ELR (cell line): ENCODE results near the gene DDX23.
A peak's percentile ranks its signal among the peaks of the same experiment; 100 is the strongest.

Experiments
- DNase-seq: peaks from one replicate; pipeline ENCODE4 v3.0.0-alpha.2; 2015; ENCODE audit warnings: low read depth

The DDX23 gene

DNA sequence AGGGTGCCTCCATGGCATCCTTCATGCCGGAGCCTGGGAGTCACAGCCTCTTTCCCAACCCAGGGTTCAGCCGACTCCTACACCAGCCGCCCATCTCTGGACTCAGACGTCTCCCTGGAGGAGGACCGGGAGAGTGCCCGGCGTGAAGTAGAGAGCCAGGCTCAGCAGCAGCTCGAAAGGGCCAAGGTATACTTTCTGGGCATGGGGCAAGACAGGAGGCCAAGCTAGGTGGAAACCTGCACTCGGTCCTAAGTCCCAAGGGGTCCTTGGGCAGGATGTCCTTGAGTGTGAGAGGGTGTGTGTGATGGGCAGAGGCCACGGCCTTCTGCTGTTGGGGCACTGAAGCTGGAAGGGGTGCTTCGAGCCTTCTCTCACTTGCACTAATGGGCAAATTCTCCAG, 28.7 kb downstream of the DDX23 start:
- DNase-seq, result no peak

GRCh38 chr12:48822711-48823110, 29.3 kb downstream of the DDX23 start:
- DNase-seq, result no peak

- DNase-seq, result no peak
Observed at GRCh38 chr12:48822139-48822538, 29.8 kb downstream of the DDX23 start.

DNA sequence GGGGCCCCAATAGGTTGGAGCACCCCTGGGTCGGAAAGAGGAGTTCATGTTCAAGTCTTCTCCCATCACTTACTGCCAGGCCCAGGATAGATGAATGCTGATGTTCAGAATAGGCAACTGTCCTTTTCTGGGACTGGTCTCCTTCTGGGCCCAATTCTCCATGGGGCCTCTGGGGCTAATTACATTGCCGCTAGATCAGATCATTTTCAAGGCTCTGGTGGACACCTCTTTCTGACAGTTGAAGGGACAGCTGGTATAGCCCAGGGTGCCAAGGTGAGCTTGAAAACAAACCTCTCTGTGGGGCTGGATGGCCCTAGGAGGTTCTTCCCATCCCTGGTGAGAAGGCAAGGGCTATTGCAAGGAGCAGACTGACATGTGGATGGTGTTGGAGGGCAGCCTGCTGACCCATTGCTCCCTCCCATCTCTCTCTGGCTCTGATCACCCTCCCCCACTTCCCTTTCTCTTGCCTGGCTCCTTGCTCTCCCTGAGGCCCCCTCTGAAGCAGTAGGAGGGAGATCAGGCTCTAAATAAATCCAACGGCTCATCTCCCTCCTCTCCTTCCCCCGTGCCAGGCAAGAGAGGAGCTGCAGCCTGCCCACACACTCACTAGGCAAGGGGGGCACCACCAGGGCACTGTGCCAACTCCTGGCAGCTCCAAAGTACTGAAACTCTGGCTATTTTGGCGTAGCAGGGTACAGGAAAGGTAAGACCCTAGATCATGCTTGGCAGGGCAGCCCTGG, 31.8 kb downstream of the DDX23 start:
- no peak for DNase-seq

DNA sequence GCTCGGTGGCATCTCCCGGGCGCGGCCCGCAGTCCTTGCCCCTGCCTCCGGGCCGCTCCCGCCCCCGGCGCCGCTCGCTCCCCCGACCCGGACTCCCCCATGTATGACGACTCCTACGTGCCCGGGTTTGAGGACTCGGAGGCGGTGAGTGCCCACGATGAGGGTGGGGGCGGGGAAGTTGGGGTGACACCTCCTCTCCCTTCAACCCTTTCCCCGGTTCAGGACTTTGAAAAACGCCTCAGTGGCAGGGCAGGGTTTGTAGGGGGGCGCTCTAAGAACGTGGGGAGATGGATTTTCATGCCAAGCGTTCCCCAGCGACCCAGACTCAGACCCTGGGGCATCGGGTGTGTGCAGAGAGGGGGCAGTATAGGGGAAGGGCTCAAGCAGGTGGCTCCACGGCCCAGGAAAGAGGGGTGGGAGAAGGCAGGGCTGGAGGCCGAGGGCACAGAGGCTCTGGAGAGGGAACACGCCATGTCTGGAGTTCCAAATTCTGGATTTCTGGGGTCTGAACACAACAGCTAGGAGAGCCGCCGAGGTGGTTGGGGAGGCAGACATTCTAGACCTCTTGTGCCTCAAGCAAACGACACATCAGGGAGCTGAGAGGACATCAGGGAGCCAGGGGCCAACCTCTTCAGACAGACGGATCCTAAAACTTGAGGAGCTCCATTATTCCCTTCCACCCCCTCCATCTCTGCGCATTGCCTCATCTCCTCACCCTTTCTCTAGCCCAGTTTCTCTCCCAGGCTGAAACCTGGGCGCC, 33.0 kb downstream of the DDX23 start:
- no peak for DNase-seq

- DNase-seq, result peak; percentile 64
Observed at GRCh38 chr12:48817873-48818830, 33.8 kb downstream of the DDX23 start, which contains the start of gene CACNB3. CACNB3 (plus strand) TSS chr12:48818496; CDS start chr12:48818930, 434 bp downstream.

- no peak for DNase-seq
Observed at GRCh38 chr12:48816143-48816854, 35.7 kb downstream of the DDX23 start.

GRCh38 chr12:48815126-48816110, 36.5 kb downstream of the DDX23 start:
- DNase-seq, result peak; percentile 85

DNA sequence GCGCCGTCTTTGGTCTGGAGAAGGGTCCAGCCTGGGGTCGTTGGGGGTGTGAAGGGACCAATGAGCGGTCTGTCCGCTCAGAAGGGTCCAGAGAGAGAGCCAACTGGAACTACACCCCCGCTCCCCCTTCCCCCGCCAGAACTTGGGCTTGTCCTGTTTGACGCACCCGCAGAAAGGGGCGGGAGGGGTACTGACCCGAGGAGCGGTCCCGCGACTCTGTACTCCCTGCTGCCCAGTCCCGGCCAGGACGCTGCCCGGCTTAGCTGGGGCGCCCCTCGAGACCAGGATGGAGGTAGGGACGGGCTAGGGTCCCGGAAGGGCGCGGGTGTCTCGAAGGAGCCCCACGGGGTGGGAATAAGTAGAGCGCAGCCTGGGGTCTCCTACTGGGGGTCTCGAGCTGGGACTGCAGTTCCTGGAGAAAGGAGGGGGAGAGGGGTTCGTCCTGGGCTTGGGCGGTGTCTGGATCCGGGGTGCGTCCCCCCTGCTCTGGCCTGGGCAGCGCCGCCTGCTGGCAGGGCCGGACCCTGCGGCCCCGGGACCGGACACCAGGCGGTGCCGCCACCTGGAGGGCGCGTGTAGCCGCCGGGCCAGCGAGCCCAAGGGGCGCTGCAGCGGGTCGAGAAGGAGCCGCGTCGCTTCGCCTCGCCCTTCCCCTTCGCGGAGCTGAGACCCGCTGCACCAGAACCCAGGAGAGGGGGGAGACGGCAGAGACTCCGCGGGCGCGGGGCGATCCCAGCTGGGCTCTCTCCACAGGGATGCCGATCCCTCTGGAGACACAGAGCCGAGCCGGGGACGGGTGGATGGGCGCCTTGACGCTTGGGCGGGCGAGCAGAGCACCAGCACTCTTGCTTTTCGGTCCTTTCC, 37.5 kb downstream of the DDX23 start:
- DNase-seq, result peak; percentile 84

DNA sequence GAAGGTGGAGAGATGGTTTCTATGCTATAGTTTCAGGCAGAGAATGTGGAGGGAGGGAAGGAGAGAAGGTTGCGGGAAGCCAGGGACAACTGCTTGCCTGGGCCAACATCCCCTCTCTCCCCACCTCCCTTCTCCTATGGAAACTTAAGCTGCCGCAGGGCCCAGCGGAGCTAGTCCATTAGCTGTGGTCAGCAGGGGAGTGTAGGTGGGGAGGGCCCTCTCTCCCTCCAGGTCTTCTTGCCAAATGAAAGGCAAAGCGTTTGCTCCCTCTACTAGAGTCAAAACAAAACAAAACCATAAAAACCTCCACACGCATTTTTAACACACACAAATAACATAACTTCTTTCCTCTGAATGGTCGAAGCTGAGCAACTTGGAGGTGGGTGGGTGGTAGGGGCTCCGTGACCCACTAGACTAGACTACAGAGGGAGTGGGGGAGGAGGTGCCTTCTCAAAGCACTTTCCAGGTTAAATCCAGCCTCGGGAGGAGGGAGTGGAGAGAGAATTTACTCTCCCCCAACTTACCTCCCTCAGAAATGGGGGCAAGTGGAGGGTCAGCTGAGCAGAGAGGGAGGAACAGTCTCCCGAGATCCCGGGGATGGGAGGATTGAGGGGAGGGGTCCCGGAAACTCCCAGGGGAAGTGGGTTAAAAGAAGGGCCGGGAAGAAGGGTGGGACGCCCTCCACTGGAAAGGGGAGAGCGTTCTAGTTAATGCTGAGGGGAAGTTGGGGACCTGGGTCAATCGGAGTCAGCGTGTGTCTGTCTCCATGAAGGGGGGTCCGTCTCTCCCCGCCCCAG, 38.3 kb downstream of the DDX23 start:
- no peak for DNase-seq

DNA sequence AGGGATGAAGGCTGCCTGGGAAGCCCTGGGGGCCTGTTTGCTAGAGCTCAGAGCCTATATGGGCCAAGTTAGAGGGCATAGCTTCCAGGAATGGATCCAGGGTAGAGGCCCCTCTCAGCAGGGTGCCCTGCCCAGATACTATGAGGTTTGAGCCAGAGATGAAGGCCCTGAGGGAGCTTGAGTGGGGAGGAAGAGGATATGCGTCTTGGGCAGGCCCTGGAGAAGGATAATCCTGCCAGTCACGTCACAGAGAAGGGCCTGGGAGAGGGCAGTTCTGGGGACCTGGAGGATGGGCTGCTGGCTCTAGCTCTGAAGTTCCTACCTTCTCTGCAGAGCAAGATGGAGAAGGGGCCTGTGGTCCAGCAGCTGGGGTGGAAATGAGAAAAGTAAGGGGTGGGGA, 39.6 kb downstream of the DDX23 start:
- DNase-seq, result no peak

DNA sequence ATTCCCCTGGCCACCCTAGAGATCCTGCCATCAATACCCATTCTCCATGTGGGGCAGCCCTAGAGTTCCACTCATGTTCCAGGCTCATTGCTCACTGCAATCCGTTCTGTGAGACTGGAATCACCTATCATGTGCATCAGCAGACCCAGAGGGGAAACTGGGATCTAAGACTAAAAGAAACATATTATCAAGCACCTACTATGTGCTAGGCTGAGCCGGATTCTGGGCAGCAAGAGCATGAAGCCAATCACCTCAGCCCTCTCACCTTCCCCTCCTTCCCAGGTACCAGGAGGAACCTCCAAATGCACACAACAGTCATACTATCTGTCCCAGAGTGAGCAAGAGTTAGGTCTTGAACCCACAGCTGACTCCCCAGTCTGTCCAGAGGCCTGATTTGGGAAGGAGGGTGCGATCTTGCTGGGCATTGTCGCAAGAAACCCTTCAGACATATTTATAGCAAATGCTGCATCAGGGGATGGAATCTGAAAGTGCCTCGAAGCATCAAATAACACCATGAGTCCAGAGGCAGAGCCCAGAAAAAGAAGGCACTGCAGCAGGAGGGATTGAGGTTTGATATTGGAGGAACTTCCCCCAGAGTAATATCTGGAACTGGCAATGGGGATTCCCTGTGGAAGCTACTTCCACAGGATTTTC, 40.4 kb downstream of the DDX23 start:
- no peak for DNase-seq

DNA sequence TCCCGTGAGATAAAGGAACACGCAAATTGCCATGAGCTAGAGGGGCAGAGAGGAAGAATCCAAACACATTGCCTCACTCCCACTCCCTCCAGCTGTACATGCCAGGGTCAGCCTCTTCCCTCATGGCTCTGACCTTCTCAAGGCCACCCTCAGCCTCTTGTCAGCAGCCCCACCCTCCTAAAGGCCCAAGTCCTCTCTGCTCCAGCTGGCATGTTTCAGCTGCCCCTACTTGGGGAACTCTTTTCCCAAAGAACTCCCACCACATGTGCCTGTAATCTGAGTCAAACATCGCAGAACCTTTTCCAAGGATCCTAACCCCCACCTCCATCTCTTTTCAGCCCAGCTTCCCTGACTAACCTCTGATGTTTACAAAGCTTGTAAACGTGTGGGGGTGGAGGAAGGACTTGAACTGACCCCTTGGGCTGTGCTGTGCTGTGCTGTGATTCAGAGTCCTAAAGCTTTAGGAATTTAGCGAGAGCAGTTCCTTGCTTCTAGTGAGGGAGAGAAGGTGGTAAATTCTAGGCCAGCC, 41.0 kb downstream of the DDX23 start:
- peak; percentile 94 for DNase-seq

- no peak for DNase-seq
Observed at GRCh38 chr12:48807981-48808380, 44.0 kb downstream of the DDX23 start.

- DNase-seq, result no peak
Observed at GRCh38 chr12:48803675-48804074, 48.3 kb downstream of the DDX23 start.

DNA sequence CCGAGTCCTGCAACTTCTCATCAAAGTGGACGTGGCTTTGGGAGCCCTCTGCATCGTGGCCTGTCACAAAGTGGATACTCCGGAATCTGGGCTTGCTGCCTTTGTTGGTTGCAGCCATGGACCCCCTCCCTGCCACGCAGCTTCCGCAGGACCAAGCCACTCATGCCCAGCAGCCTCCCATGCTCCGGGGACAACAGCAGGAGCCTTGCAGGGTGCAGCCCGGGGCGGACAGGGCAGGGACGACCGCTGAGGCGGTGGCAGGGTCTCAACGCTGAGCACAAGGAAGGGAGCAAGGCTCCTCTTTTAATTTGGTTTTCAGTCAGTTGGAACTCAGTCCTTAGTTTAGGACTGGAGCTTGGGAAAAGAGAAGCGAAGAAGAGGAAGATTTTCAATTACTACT, 51.0 kb downstream of the DDX23 start:
- DNase-seq, result no peak

DNA sequence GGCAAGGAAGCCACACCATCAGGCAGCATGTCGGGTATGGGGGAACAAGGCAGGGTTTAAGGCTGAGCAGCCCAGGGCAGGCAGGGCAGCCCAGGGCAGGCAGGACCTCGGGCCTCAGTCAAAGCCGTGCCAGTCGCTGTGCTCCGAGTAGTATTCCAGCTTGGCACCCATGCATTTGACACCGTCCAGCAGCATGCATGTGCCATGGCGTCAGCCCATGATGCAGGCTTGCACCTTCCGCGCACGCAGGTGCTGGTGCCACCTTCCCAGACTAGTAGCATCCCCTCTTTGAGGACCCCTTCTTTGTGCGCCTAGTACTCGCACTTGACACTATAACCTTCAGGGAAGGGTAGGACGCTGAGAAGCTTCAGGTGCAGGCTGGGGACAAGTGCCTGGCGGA, 51.5 kb downstream of the DDX23 start:
- no peak for DNase-seq

DNA sequence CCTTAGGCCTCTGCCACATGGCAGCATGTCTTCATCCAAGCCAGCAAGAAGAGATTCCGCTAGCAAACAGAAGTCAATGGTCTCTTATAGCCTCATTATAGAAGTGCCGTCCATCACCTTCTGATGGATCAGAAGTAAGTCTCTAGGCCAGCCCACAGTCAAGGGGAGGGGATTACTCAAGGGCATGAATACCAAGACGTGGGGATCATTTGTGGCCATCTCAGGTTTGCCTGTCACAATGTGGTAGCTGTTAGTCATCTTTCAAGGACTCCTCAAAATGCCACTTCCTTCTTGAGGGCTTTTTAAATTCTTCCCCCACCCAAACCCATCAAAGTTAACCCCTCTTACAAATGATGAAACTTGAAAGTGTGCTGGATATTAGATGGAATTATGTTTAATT, 55.0 kb downstream of the DDX23 start:
- peak; percentile 44 for DNase-seq
